ENCODE data around the gene TRIP11.

Gene TRIP11

DNA sequence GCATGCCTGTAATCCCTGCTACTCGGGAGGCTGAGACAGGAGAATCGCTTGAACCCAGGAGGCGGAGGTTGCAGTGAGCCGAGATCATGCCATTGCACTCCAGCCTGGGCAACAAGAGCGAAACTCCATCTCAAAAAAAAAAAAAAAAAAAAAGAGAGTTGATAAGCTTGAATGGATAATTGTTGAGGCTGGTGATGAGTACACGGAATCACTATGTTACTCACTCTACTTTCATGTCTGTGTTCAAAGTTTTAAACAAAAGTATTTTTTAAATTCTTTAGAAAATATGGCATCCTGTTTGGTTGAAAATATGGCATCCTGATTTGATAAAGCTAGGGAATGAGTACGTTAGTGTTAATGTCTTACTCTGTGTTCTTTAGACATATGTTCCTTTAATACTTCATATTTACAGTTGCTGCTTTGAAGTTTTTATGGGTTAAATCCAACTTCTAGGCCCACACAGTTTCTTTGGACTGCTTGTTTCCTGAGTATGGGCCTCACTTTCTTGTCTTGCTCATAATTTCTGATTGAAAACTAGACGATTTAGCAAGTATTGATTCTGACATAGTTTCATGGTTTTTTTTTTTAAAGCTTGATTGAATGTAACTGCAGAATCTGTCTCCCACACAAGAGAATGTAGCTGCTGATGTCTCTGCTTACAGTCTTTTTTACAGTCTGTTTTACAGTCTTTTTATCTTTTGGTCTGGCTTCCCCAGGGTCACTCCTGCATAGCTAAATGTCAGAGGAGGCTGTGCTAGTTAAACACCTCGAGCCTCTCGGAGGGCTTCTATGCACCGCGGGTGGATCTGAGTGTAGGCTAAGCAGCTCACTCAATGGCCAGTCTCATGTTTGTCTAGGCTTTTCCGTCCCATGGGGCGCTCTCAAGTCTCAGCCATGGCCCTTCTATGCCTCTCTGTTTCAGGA, 78.3 kb downstream of the TRIP11 start:
- FAIRE-seq (no peak), DNase-seq (ENCODE audit: insufficient read length, low spot score) (no peak)

DNA sequence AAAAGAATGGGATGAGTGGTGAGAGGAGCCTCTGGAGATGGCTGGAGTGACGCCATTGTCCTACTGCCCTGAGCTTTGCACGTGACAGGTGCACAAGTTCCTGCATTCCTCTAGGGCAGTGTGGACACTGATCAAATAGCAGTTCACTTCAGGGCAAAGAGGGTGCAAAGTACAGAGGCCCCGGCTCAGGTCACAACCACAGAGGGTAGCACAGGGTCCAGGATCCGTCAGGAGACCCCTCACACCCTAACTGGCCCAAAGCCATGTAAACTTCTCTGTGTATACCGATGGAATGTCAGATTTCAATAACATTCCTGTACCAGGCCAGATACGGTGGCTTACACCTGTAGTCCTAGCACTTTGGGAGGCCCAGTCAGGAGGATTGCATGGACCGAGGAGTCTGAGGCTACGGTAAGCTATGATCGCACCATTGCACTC, 82.0 kb downstream of the TRIP11 start:
- DNase-seq (ENCODE audit: insufficient read length, low spot score) (no peak), FAIRE-seq (no peak)

DNA sequence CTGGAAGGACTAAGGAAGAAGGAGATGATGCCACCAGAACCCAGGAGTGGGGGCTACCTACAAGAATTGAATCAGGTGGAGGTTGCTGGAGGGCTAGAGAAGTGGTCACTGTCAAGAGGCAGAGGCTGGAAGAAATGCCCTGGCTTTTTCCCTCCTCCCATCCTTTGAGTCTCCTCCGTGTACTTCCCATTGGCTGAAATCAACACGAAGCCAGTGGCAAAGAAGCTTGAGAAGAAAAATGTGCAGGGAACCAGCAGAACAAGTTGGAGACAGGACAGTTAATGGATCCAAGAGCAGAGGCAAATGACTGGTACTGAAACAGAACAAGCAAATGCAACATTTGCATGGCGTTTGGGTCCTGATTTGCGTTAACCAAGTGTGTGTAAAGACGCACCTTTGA, 83.2 kb downstream of the TRIP11 start:
- DNase-seq (ENCODE audit: insufficient read length, low spot score) (no peak), FAIRE-seq (no peak)

DNA sequence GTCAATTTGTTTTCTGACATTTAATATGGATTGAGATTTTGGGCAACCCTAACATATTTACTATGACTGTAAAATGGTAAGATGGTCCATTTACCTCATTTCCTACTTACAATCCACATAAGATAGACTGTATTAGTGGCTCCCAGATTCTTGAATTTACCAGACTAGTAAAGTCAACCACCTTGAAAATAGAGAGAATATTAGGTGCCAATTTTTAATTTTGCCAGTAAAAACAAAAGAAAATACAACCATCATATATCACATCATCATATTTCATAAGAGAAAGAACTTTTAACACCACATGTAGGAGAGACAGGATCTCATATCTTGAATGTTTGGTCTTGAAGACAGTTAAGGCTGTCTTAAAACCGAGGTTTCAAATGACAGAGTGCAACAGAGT, 84.7 kb downstream of the TRIP11 start:
- DNase-seq (ENCODE audit: insufficient read length, low spot score) (no peak), FAIRE-seq (no peak)

DNA sequence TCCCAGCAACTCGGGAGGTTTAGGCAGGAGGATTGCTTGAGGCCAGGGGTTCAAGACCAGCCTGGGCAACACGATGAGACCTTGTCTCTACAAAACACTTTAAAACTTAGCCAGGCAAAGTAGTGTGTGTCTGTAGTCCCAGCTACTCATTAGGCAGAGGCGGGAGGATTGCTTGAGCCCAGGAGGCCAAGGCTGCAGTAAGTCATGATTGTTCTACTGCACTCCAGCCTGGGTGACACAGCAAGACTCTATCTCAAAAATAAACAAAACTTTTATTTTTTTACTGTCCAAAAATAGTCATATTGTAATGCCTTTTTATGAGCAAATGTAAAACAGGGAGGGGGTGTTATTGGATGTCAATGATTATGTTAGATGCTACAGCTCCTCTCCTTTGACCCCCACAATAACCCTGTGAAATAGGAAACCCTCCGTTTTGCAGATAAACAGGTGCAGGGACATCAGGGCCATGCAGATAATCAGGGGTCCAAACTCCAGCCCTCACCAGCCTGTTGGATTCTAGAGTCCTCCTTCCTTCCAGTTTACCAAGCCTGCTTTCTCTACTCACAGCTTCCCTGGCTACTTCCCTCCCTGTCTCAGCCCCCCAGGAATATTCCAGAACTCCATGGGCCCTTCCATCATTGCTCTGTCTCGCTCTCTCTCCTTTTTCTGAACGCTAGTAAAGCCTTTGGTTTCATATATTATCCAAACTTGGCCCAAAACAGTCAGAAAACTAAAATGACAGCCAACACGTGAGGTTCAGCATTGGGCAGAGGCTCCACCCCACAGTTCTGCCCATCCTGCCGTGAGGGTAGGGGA, 86.5 kb downstream of the TRIP11 start:
- DNase-seq (ENCODE audit: insufficient read length, low spot score) (no peak), FAIRE-seq (no peak)

DNA sequence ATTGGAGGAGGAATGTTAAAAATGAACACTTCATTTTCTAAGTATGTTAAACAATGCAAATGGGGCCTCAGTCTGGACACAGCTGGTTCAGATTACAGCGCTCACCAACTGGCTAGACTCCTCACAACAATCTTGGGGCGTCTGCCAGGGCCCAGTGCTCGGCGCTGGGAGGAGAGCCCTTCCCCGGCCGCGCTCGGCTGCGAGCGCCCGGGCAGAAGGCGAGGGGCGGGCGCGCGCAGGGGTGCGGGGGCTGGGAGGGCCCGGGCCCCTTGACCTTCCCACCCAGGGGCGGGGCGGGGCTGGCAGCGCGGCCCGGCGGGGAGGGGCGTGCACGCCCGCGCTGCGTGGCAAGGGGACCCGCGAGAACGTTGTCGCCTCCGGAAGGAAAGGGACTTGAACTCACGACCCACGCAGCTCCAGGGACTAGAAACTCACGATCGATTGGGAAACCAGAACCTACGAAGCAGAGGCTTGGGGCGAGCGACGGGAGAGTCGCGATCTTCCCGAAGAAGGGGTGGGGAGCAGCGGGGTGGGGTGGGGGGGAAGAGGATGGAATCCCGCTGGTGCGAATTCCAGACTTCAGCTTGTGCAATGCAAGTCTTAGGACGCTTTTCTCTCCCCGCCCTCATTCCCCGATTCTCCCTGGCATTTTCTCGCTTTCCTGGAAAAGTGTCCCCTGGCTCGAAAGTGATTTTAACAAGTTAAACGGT, 92.2 kb downstream of the TRIP11 start, which contains the start of gene FBLN5:
Gene FBLN5 (minus strand): TSS at position 220 of the 710 bp plus-strand sequence. CDS start 465 bp downstream, outside the sequence.
- FAIRE-seq (no peak), DNase-seq (ENCODE audit: insufficient read length, low spot score) (peak; percentile 35)

DNA sequence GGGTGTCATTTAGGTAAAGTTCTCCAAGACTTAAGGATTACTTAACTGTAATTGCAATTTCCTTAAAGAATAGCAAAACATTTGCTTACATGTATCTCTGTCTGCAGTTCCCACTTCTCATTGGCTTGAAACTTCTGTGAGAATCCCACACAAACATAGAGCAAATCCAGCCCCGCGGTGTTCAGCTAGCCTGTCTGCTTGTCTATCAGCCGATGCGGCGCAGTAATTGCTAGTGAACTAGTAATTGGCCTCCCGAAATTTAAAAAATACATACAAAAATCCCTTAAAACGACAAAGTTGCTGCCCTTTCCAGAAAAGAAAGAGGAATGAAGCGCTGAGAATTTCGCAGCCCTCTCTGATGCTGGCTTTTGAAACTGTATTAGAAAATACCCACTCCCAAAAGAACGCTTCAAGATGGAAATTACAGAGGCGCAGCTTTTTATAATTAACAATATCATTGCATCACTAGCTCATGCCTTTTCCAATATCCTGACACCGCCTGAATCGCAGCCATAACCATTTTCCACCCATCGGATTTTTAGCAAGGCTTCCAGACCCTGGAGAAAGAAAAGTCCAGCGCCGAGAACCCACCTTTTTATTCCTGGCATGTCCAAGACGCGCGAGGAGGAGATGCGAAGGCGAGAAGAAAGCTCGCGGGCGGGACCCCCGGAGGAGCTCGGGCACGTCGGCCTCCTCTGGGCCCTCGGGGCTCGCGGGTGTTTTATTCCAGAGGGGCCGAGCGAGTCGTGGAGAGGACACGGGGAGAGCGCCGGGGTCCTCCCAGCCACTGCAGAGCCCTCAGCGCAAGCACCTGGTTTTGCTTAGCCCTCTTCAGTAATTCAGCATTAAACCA, 93.0 kb downstream of the TRIP11 start:
- DNase-seq (ENCODE audit: insufficient read length, low spot score) (no peak), FAIRE-seq (no peak)

DNA sequence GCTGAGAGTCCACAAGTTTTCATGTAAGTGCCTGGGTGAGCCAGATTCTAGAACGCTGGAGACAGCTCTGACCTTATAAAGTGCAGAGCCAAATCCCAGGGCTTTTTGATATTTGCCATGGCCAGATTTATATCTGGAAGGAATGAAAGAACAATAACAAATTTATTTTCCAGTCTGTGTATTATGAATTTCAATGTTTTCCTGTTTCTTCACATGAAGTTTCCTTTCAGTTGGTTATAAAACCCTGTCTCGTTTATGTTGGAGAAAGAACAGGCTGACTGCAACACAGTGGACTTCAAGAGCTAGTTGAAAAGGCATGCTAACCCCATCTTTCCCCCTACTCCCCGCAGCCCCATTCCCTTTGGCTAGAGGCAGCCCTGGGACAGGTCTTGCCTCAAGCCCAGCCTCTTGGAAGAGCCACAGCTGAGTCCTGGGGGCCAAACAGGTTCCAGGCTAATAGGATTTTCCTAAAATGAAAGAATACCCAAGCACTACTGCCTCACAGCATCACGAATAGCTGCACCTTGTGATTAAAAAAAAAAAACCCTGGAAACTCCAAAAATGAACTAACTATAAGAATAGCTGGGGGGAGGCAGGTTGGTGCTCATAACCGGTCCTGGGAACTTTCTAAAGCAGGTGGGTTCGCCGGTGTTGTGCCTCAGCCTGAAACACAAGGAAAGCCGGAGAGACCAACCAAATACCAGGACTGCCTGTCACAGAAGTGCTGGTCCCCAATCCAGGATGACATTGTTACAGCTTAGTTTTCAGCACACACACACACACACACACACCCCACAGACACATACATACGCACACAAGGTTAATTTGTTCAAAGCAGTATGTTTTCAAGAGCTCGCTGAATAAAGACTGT, 93.9 kb downstream of the TRIP11 start:
- DNase-seq (ENCODE audit: insufficient read length, low spot score), result no peak
- no peak for FAIRE-seq

DNA sequence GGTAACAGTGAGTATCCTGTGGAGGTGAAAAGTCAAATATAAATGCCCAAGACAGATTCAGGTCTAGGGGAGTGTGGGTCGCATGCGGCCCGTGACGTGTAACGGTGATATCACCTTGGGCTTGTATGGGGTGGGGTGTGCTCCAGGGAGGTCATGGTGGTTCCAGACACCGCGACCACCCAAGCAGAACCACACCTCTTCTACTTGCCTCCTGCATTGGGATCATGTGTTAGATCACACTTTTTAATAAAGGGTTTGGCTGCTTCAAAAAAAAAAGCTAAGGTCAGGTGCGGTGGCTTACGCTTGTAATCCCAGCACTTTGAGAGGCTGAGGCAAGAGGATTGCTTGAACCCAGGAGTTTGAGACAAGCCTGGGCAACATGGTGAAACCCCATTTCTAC, 96.9 kb downstream of the TRIP11 start:
- no peak for DNase-seq (ENCODE audit: insufficient read length, low spot score)
- no peak for FAIRE-seq

DNA sequence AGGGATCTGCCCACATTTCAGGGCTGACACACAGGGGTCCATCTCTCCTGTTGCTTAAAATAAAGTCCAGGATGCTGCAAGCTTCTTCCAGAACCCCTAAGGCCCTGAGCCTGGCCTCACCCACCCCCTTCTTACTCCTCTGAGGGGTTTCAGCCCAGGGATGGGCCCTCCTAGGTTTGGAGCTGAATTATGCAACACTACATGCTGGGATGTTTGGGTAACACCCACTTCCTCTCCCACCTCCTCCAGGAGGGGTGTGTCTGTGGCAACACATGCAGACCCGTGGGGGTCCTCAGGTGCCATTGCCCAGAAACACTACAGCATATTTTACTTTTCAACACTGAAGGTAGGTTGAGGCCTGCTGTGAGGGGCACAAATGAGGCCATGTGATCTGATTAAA, 97.7 kb downstream of the TRIP11 start:
- DNase-seq (ENCODE audit: insufficient read length, low spot score) (no peak), FAIRE-seq (no peak)

DNA sequence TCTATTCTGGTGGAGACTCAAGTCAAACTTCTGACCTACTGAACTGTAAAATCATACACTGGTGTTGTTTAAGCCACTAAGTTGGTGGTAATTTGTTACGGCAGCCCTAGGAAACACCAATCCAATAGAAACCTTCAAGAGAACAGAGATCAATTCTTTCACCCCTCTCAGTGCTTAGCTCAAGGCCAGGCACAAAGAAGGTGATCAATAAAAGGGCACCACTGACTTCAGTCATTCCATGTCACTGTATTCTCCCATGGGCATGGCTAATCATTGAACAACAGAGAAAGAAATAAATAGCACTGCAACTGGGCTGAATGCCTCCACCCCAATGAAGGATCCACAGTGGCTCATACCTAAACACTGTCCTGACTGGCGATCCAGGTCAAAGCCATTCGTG, 99.7 kb downstream of the TRIP11 start:
- DNase-seq (ENCODE audit: insufficient read length, low spot score), result no peak
- FAIRE-seq, result no peak

DNA sequence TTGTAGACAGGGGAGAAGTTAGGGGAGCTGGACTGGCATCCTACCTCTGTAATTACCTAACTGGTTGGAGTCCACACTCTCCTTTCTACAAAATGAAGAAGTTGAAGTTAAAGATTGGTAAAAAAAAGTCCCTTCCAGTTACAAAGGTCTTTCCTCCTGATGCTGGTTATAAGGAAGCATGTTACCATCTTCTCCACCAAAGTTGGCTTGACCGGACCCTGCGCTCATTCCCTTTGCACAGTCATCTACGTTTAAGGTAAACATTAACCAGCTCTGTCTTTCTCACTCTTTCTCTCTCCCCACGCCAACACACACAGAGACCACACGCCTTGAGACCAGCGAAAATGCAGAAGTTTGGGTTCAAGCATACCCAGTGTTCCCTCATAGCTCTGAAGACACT, 104.3 kb downstream of the TRIP11 start:
- DNase-seq (ENCODE audit: insufficient read length, low spot score), result no peak
- no peak for FAIRE-seq

DNA sequence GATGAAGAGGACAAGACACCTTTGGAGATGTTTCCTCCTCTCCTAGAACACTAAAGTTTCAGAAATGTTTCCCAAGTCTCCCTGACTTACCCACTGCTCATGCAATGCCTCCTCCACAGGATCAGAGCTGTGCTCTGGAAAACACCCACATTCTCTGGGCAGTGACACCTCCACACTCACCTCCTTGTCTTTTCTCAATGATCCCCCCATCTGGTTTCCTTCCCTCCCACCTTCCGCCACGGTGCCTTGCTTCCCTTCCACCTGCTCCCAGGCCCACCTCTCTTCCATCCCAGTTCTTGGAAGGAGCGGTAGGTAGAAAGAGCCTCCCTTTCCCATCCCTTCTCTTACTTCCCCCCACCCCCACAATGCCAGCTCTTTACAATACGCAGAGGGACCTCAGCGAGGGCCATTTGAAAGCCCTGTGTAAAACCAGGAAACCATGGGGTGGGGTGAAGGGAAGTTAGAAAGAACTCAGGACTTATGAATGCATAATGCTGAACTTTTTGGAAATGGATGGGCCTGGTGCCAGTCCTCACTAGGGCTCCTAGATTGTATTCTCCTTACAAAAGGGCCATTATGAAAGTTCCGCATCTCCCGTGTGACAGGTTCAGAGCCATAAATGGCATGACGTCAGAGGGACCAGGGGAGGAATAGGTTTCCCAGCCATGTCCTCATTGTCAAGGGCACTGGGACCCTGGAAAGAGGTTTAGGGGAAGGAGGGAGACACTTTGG, 105.1 kb downstream of the TRIP11 start:
- DNase-seq (ENCODE audit: insufficient read length, low spot score), result no peak
- FAIRE-seq, result no peak

DNA sequence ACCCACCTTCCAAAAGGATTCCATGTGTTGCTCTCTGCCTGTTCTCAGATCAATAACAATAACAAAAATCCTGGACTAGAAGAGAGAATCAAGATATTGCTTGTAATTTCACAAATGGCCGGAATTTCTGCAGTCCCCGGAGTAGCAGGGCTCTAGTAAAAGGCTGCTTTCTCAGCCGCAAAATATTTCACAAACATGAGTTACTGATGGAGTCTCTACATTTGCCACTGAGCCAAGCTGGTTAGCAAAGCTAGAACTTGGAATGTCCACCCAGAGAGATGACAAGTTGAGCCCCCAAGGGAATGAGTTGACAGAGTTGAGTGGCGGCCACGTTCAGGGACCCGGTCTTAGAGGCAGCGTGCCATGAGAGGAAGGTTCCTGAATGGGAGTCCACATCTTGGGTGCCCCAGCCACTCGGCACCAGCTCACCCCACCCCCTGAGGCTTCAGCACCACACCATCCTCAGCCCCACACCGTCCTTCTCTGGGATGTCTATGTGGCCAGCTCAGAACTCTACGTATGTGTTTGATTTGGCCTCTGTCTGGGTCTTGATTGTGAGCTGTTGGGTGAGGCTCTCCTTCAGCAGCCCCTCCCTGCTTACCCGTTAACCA, 108.3 kb downstream of the TRIP11 start:
- FAIRE-seq (no peak), DNase-seq (ENCODE audit: insufficient read length, low spot score) (no peak)

DNA sequence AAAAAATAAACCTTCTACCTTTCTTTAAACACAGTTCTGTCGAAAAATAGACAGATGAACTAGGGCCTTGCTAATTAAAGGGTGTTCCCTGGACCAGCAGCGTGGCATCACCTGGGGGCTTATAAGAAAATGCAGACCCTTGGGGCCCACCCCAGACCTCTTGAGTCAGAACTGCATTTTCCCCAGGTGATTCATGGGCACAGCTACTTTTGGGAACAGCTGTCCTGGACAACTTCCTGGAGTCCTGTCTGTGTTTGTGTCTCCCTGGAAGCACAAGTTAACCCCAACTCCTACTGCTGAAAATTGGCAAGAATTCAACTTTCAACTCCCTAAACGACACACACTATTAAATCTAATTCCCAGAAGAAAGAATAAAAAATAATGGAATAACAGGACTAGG, 110.2 kb downstream of the TRIP11 start:
- FAIRE-seq (no peak), DNase-seq (ENCODE audit: insufficient read length, low spot score) (no peak)

DNA sequence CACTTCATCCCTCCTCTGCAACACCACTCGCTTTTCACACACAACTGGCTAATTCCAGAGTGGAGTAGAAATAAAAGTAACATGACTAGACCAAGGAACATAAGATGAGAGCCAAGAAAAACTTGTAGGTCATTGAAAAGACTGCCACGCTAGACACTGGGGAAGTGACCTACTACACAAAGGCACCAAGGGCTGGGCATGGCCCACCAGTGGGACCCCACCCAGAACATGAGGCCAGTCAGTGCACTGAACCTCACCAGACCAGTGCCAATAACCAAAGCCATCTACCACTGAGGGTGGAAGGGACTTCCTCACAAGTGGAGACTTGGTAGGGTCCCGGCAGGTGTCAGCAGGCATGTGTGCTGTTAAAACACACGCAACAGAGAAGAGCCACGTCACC, 112.1 kb downstream of the TRIP11 start:
- FAIRE-seq (no peak), DNase-seq (ENCODE audit: insufficient read length, low spot score) (no peak)

DNA sequence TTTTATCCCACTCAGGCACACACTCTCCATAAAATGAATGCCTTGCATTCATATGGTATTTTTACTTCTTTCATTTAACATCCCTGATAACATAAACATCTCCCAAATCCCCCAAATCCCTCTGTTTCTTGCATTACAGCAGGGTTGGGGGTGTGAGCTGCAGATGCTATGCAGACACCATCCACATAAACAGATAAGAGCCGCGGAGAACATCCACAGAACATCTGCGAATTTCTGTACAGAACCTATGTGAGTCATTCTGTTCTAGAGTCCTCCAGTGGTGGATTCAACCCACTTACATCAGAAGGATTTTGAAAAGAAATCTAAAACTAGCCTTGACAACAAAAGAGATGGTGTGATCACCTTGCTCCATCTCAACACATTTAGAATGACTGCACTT, 112.7 kb downstream of the TRIP11 start:
- FAIRE-seq (no peak), DNase-seq (ENCODE audit: insufficient read length, low spot score) (no peak)

All from HTR-8/SVneo (cell line).